HepG2 (cell line): ENCODE measurements around the gene CASTOR1.

ENCODE experiments used
- CEBPB ChIP-seq: IDR thresholded peaks from 2 replicates; pipeline ENCODE4 v1.6.1; 2011; ENCODE audit warnings: low read depth, low read length, improper control_type of control experiment, borderline replicate concordance
- FOXK2 ChIP-seq: fragments of 450-650 bp; IDR thresholded peaks from 2 replicates; pipeline ENCODE4 v1.6.1; 2016
- HDAC1 ChIP-seq: sonication (generic); formaldehyde crosslinking; IDR thresholded peaks from 2 replicates; pipeline ENCODE4 v1.5.1; 2020; ENCODE audit warnings: mild to moderate bottlenecking, missing genetic modification reagents
- POLR2A ChIP-seq, 2 experiments: IDR thresholded peaks; 2 replicates each; pipeline ENCODE4 v1.6.1; 2011; ENCODE audit warnings: low read depth in 2 of 2, low read length in 2 of 2, mild to moderate bottlenecking in 1 of 2, moderate library complexity in 1 of 2; ENCODE audit not compliant: insufficient read depth in 1 of 2
- U2AF1 ChIP-seq: fragments of 200-400 bp; formaldehyde crosslinking; optimal IDR thresholded peaks from 2 replicates; pipeline ENCODE3; 2017; ENCODE audit warnings: mild to moderate bottlenecking, low read depth, low read length
- TF ChIP-seq, protein P1 (sequence below): fragments of 450-650 bp; IDR thresholded peaks from 2 replicates; pipeline ENCODE4 v1.6.1; 2017; ENCODE audit warnings: mild to moderate bottlenecking
- TF ChIP-seq, protein P2 (sequence below): sonication (generic); formaldehyde crosslinking; IDR thresholded peaks from 2 replicates; pipeline ENCODE4 v1.4.0; 2020; ENCODE audit warnings: missing genetic modification reagents

DNA sequence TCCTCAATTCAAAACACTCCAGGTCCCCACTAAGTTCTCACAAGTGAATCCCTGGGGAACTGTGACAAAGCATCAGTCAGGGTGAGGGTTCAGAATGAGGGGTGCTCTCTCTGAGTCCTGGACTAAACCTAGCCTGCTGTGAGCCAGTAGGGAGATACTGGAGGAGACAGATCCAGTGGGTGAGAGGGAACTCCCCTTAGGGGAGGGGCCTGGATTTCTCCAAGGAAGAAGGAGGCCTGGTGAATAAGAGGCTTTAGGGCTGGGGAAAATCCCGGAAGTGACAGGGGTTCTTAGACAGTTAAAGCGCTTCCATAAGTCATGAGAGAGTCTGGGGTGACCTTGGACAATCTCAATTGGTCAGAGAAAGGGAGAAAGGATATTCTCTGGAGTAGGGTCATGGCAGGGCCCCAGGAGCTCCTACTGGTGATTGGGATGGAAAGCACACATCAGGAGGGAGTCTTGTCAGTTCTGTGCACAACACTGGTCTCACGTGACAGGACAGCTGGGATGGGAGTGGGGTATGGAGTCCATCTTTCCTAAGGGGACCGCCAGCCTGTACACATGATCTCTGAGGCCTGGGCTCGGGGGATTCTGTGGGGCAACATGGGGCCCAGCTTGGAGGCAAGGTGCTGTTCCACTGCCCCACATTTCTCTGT, 35.9 kb upstream of the CASTOR1 start:
- TF ChIP-seq, protein P1, sequence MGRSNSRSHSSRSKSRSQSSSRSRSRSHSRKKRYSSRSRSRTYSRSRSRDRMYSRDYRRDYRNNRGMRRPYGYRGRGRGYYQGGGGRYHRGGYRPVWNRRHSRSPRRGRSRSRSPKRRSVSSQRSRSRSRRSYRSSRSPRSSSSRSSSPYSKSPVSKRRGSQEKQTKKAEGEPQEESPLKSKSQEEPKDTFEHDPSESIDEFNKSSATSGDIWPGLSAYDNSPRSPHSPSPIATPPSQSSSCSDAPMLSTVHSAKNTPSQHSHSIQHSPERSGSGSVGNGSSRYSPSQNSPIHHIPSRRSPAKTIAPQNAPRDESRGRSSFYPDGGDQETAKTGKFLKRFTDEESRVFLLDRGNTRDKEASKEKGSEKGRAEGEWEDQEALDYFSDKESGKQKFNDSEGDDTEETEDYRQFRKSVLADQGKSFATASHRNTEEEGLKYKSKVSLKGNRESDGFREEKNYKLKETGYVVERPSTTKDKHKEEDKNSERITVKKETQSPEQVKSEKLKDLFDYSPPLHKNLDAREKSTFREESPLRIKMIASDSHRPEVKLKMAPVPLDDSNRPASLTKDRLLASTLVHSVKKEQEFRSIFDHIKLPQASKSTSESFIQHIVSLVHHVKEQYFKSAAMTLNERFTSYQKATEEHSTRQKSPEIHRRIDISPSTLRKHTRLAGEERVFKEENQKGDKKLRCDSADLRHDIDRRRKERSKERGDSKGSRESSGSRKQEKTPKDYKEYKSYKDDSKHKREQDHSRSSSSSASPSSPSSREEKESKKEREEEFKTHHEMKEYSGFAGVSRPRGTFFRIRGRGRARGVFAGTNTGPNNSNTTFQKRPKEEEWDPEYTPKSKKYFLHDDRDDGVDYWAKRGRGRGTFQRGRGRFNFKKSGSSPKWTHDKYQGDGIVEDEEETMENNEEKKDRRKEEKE = no peak
- TF ChIP-seq FOXK2 (no peak), U2AF1 (no peak), POLR2A (IDR thresholded peaks at IDR 0.05; ENCODE audit: insufficient read depth in 1 of 2, low read depth in 2 of 2, low read length in 2 of 2) (no peak), CEBPB (no peak), HDAC1 (CRISPR knock-in tag) (no peak)
- TF ChIP-seq, protein P2, sequence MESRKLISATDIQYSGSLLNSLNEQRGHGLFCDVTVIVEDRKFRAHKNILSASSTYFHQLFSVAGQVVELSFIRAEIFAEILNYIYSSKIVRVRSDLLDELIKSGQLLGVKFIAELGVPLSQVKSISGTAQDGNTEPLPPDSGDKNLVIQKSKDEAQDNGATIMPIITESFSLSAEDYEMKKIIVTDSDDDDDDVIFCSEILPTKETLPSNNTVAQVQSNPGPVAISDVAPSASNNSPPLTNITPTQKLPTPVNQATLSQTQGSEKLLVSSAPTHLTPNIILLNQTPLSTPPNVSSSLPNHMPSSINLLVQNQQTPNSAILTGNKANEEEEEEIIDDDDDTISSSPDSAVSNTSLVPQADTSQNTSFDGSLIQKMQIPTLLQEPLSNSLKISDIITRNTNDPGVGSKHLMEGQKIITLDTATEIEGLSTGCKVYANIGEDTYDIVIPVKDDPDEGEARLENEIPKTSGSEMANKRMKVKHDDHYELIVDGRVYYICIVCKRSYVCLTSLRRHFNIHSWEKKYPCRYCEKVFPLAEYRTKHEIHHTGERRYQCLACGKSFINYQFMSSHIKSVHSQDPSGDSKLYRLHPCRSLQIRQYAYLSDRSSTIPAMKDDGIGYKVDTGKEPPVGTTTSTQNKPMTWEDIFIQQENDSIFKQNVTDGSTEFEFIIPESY (CRISPR knock-in tag) = no peak
